Astrocyte (in vitro differentiated cells and primary cell): ENCODE results near the gene CCL15. TPM values are rescaled to one million over a fixed set of nuclear protein-coding genes. Genes with fewer than 3 reads are reported as not detected.
"Not testable (repeated sequence)": the region's sequence is repeated elsewhere in the genome, so short reads cannot be mapped to it uniquely, and the experiment has no call there.

Experiments used
- DNase-seq: peaks from one replicate; pipeline ENCODE4 v3.0.0-alpha.2; 2010; ENCODE audit warnings: low read depth
- FAIRE-seq: peaks from 2 replicates; lab custom pipeline; 2011; peaks lifted over from hg19 to GRCh38; lab: Jason Lieb, UNC
- H2AFZ ChIP-seq: 2 replicates; pipeline ENCODE4 v1.6.0; 2012; ENCODE audit warnings: low read depth, low read length, inconsistent platforms
- H3K27ac ChIP-seq: 2 replicates; pipeline ENCODE4 v1.5.1; 2011; ENCODE audit warnings: low read depth, low read length, inconsistent platforms
- H3K27me3 ChIP-seq: 2 replicates; pipeline ENCODE4 v1.6.0; 2011; ENCODE audit warnings: low read length, inconsistent platforms; ENCODE audit not compliant: insufficient read depth
- H3K36me3 ChIP-seq: 2 replicates; pipeline ENCODE4 v1.5.1; 2011; ENCODE audit warnings: low read length, inconsistent platforms; ENCODE audit not compliant: insufficient read depth
- H3K4me1 ChIP-seq: 2 replicates; pipeline ENCODE4 v1.5.1; 2011; ENCODE audit warnings: low read length, inconsistent platforms; ENCODE audit not compliant: insufficient read depth
- H3K4me2 ChIP-seq: 2 replicates; pipeline ENCODE4 v1.6.0; 2012; ENCODE audit warnings: low read length, inconsistent platforms
- H3K4me3 ChIP-seq: 2 replicates; pipeline ENCODE4 v1.5.1; 2011; ENCODE audit warnings: low read depth, mild to moderate bottlenecking, low read length, inconsistent platforms; ENCODE audit not compliant: insufficient read depth
- H3K79me2 ChIP-seq: 2 replicates; pipeline ENCODE4 v1.6.0; 2012; ENCODE audit warnings: mild to moderate bottlenecking, low read length, inconsistent platforms; ENCODE audit not compliant: insufficient read depth
- H3K9ac ChIP-seq: 2 replicates; pipeline ENCODE4 v1.6.0; 2012; ENCODE audit warnings: mild to moderate bottlenecking, low read length, inconsistent platforms
- H3K9me3 ChIP-seq: 2 replicates; pipeline ENCODE4 v1.5.1; 2012; ENCODE audit warnings: low read depth, mild to moderate bottlenecking, low read length, inconsistent platforms; ENCODE audit not compliant: insufficient read depth
- H4K20me1 ChIP-seq: 2 replicates; pipeline ENCODE4 v1.6.0; 2012; ENCODE audit warnings: low read length, inconsistent platforms; ENCODE audit not compliant: insufficient read depth
- H3K27ac Mint-ChIP-seq: one replicate; pipeline ENCODE4 v1.8.0; 2021; ENCODE audit warnings: mild to moderate bottlenecking, mixed read lengths; ENCODE audit not compliant: unreplicated experiment
- H3K27me3 Mint-ChIP-seq: one replicate; pipeline ENCODE4 v1.8.0; 2021; ENCODE audit warnings: low read depth, mixed read lengths; ENCODE audit not compliant: unreplicated experiment
- H3K36me3 Mint-ChIP-seq: one replicate; pipeline ENCODE4 v1.8.0; 2021; ENCODE audit warnings: low read depth, mixed read lengths; ENCODE audit not compliant: unreplicated experiment
- H3K4me1 Mint-ChIP-seq: one replicate; pipeline ENCODE4 v1.8.0; 2021; ENCODE audit warnings: low read depth, mixed read lengths; ENCODE audit not compliant: unreplicated experiment
- H3K4me3 Mint-ChIP-seq: one replicate; pipeline ENCODE4 v1.8.0; 2021; ENCODE audit warnings: mild to moderate bottlenecking, moderate library complexity, mixed read lengths; ENCODE audit not compliant: unreplicated experiment
- H3K9me3 Mint-ChIP-seq: one replicate; pipeline ENCODE4 v1.8.0; 2021; ENCODE audit warnings: mild to moderate bottlenecking, mixed read lengths; ENCODE audit not compliant: unreplicated experiment
- EZH2 ChIP-seq: IDR thresholded peaks from 2 replicates; pipeline ENCODE4 v1.6.1; 2012; ENCODE audit warnings: mild to moderate bottlenecking, low read length, inconsistent platforms; ENCODE audit not compliant: insufficient read depth
- total RNA-seq: library from RNA; stranded (reverse); gene quantifications from 2 replicates; pipeline ENCODE4 v1.2.1, GENCODE V29; 2021
- TF ChIP-seq, protein P1 (sequence below): IDR thresholded peaks from 2 replicates; pipeline ENCODE4 v1.5.1; 2011; ENCODE audit warnings: low read depth, mild to moderate bottlenecking, inconsistent platforms, low read length, moderate library complexity; ENCODE audit not compliant: insufficient read depth

CCL15 gene
- total RNA-seq, 1 donor from 2014 or later, result not detected

DNA sequence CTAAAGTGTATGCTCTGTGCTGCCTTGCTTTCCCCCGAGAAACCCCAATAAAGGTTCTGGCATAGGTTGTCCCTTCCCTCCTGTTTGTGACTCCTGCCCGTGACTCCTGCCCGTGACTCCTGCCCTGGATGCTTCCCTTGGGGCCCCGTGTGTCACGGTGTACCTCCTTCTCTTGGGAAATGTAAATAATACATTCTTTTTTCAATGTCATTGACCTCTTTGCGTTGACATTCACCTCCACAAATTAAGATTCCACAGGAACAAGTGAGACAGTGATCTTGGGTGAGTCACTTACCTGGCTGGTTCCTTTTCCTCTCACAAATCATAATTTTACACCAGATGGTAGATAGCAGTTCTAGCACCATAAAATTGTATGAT is 632 bp downstream of the CCL15 start:
- H3K4me1 Mint-ChIP-seq, result no peaks in the 10 kb centered on the region

DNA sequence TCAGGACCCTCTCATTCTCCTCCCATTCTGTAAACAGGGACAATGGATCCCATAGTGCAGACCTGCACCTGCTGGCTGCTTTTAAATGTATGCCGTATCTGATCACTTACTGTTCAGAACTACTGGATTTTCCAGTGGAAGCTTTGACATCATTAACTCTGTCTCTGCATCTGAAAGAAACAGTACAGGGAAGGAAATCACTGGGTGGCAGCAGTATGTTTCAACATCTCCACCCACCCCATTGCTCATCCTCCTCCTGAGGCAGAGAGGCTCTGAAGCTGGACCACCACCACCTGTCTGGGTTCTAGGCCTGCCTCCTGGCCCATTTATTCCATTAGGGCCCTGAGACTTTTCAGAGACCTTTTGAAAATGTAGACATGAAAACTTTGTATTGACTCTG is 2.6 kb downstream of the CCL15 start:
- TF ChIP-seq, protein P1, sequence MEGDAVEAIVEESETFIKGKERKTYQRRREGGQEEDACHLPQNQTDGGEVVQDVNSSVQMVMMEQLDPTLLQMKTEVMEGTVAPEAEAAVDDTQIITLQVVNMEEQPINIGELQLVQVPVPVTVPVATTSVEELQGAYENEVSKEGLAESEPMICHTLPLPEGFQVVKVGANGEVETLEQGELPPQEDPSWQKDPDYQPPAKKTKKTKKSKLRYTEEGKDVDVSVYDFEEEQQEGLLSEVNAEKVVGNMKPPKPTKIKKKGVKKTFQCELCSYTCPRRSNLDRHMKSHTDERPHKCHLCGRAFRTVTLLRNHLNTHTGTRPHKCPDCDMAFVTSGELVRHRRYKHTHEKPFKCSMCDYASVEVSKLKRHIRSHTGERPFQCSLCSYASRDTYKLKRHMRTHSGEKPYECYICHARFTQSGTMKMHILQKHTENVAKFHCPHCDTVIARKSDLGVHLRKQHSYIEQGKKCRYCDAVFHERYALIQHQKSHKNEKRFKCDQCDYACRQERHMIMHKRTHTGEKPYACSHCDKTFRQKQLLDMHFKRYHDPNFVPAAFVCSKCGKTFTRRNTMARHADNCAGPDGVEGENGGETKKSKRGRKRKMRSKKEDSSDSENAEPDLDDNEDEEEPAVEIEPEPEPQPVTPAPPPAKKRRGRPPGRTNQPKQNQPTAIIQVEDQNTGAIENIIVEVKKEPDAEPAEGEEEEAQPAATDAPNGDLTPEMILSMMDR, result no peak
- TF ChIP-seq EZH2, result no peak
- Histone ChIP-seq H3K4me3 (no peak overlapping the region), H3K79me2 (no peaks in the 10 kb centered on the region), H3K9me3 (no peaks in the 10 kb centered on the region), H3K9ac (no peak overlapping the region), H4K20me1 (no peaks in the 10 kb centered on the region), H2AFZ (no peak overlapping the region), H3K4me1 (no peaks in the 10 kb centered on the region), H3K4me2 (no peak overlapping the region), H3K27me3 (no peaks in the 10 kb centered on the region), H3K36me3 (no peaks in the 10 kb centered on the region), H3K27ac (no peak overlapping the region)
- peaks cover 16% of the 10 kb centered on the region for H3K27me3 Mint-ChIP-seq
- no peak overlapping the region for H3K4me3 Mint-ChIP-seq
- H3K36me3 Mint-ChIP-seq, result no peaks in the 10 kb centered on the region
- no peaks in the 10 kb centered on the region for H3K4me1 Mint-ChIP-seq
- H3K27ac Mint-ChIP-seq, result no peak overlapping the region
- no peak for FAIRE-seq
- H3K9me3 Mint-ChIP-seq, result peaks cover 7% of the 10 kb centered on the region
- DNase-seq, result no peak

More for the DNA sequence above, 632 bp downstream of the CCL15 start:
- H3K4me2 ChIP-seq, result no peak overlapping the region
- no peaks in the 10 kb centered on the region for H3K36me3 ChIP-seq
- H3K4me1 ChIP-seq, result no peaks in the 10 kb centered on the region
- Mint-ChIP-seq H3K36me3 (no peaks in the 10 kb centered on the region), H3K9me3 (peaks cover 3% of the 10 kb centered on the region), H3K27me3 (peaks cover 9% of the 10 kb centered on the region), H3K27ac (no peak overlapping the region), H3K4me3 (no peak overlapping the region)
- H3K9ac ChIP-seq, result no peak overlapping the region
- no peaks in the 10 kb centered on the region for H3K9me3 ChIP-seq
- no peaks in the 10 kb centered on the region for H4K20me1 ChIP-seq
- no peak for DNase-seq
- no peaks in the 10 kb centered on the region for H3K27me3 ChIP-seq
- H3K27ac ChIP-seq, result no peak overlapping the region
- H2AFZ ChIP-seq, result no peak overlapping the region
- TF ChIP-seq, protein P1, result no peak
- TF ChIP-seq EZH2, result no peak
- H3K4me3 ChIP-seq, result no peak overlapping the region
- no peaks in the 10 kb centered on the region for H3K79me2 ChIP-seq
- FAIRE-seq, result no peak

DNA sequence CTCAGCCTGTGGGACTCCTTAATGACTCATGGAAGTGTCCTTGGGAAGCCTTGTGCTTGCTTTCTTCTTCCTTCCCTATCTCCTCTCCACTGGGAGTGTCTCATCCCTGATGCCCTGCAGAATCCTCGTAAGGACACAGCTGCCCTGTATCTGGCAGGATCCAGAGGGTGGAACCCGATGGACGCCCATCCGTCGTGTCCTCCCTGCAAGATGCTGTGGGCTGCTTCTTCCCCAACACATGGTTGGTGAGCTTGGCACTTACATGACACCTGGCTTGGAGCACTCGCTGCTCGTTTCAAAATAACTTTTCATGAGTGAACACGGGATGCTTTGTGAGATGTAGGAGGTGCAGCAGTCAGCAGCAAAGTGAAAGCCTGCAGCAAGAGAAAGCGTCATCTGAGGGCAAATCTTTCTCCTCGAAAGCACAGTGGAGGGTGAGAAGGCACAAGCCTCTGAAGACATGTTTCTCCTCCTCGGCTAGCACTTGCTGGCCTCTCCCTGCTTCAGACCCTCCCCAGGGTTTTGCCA is 3.3 kb downstream of the CCL15 start:
- no peaks in the 10 kb centered on the region for H3K27me3 ChIP-seq
- Mint-ChIP-seq H3K9me3 (peaks cover 7% of the 10 kb centered on the region), H3K4me3 (no peak overlapping the region), H3K4me1 (no peaks in the 10 kb centered on the region), H3K27ac (no peak overlapping the region), H3K36me3 (no peaks in the 10 kb centered on the region), H3K27me3 (peaks cover 16% of the 10 kb centered on the region)
- no peaks in the 10 kb centered on the region for H3K79me2 ChIP-seq
- no peak overlapping the region for H3K9ac ChIP-seq
- no peak overlapping the region for H3K4me2 ChIP-seq
- DNase-seq (no peak), FAIRE-seq (no peak)
- H4K20me1 ChIP-seq, result no peaks in the 10 kb centered on the region
- TF ChIP-seq, protein P1, result no peak
- TF ChIP-seq EZH2, result no peak
- H3K4me3 ChIP-seq, result no peak overlapping the region
- no peaks in the 10 kb centered on the region for H3K36me3 ChIP-seq
- H3K4me1 ChIP-seq, result no peaks in the 10 kb centered on the region
- no peaks in the 10 kb centered on the region for H3K9me3 ChIP-seq
- no peak overlapping the region for H3K27ac ChIP-seq
- H2AFZ ChIP-seq, result no peak overlapping the region

DNA sequence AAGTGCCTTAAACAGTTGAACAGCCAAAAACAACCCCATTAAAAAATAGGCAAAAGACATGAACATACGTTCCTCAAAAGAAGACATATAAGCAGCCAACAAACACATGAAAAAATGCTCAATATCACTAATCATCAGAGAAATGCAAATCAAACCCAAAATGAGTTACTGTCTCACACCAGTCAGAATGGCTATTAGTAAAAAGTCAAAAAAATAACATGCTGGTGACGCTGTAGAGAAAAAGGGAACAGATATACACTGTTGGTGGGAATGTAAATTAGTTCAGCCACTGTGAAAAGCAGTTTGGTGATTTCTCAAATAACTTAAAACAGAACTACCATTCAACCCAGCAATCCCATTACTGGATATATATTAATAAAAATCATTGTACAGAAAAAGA is 6.0 kb downstream of the CCL15 start:
- not testable (repeated sequence) for DNase-seq, H4K20me1 ChIP-seq, H3K36me3 ChIP-seq, H2AFZ ChIP-seq, H3K27me3 ChIP-seq, H3K27ac ChIP-seq, H3K4me3 ChIP-seq, H3K79me2 ChIP-seq, H3K4me2 ChIP-seq, H3K4me1 Mint-ChIP-seq, H3K4me3 Mint-ChIP-seq, FAIRE-seq, H3K27ac Mint-ChIP-seq, H3K4me1 ChIP-seq, H3K36me3 Mint-ChIP-seq, H3K9me3 Mint-ChIP-seq, H3K9me3 ChIP-seq, H3K9ac ChIP-seq
- peaks cover 19% of the 10 kb centered on the region for H3K27me3 Mint-ChIP-seq
